MM.1S (cell line): ENCODE results near the gene SPINK5.

Source experiments
- DNase-seq: peaks from one replicate; pipeline ENCODE4 v3.0.0-alpha.2; 2015
- H2AFZ ChIP-seq: fragments of 300-600 bp; sonication (generic); 2 replicates; pipeline ENCODE4 v1.6.0; 2016; ENCODE audit warnings: antibody characterized with exemption, low read length
- H3F3A ChIP-seq: fragments of 300-600 bp; sonication (generic); 2 replicates; pipeline ENCODE4 v1.6.1; 2016; ENCODE audit warnings: mild to moderate bottlenecking, antibody characterized with exemption, low read length, moderate library complexity, mixed read lengths; ENCODE audit not compliant: insufficient read depth
- H3K27ac ChIP-seq: fragments of 300-600 bp; sonication (generic); 2 replicates; pipeline ENCODE4 v1.5.1; 2016; ENCODE audit warnings: mild to moderate bottlenecking, low read length
- H3K27me3 ChIP-seq: fragments of 300-600 bp; sonication (generic); replicated peaks from 2 replicates; pipeline ENCODE4 v1.6.0; 2016; ENCODE audit warnings: low read length; ENCODE audit not compliant: insufficient read depth
- H3K36me3 ChIP-seq: fragments of 300-600 bp; sonication (generic); replicated peaks from 2 replicates; pipeline ENCODE4 v1.6.1; 2016; ENCODE audit warnings: mild to moderate bottlenecking, low read length, mixed read lengths; ENCODE audit not compliant: insufficient read depth
- H3K4me1 ChIP-seq: fragments of 300-600 bp; sonication (generic); 2 replicates; pipeline ENCODE4 v1.6.1; 2016; ENCODE audit warnings: low read length, mixed read lengths
- H3K4me2 ChIP-seq: fragments of 300-600 bp; sonication (generic); 2 replicates; pipeline ENCODE4 v1.6.0; 2016; ENCODE audit warnings: low read depth, low read length
- H3K4me3 ChIP-seq: fragments of 300-600 bp; sonication (generic); 2 replicates; pipeline ENCODE4 v1.5.1; 2016; ENCODE audit warnings: low read length, mixed read lengths
- H3K79me2 ChIP-seq: fragments of 300-600 bp; sonication (generic); 2 replicates; pipeline ENCODE4 v1.6.1; 2016; ENCODE audit warnings: mixed run types, low read length, mixed read lengths
- H3K9ac ChIP-seq: fragments of 300-600 bp; sonication (generic); 2 replicates; pipeline ENCODE4 v1.6.1; 2016; ENCODE audit warnings: low read length, mixed read lengths
- H3K9me2 ChIP-seq: fragments of 300-600 bp; sonication (generic); replicated peaks from 2 replicates; pipeline ENCODE4 v1.6.1; 2016; ENCODE audit warnings: mild to moderate bottlenecking, low read length, mixed read lengths; ENCODE audit not compliant: insufficient read depth
- H3K9me3 ChIP-seq: fragments of 300-600 bp; sonication (generic); replicated peaks from 2 replicates; pipeline ENCODE4 v1.6.1; 2016; ENCODE audit warnings: mild to moderate bottlenecking, low read length, mixed read lengths; ENCODE audit not compliant: insufficient read depth
- H4K20me1 ChIP-seq: fragments of 300-600 bp; sonication (generic); 2 replicates; pipeline ENCODE4 v1.6.1; 2016; ENCODE audit warnings: mild to moderate bottlenecking, low read length, moderate library complexity, mixed read lengths; ENCODE audit not compliant: insufficient read depth
- CTCF ChIP-seq: fragments of 300-600 bp; sonication (generic); IDR thresholded peaks from 2 replicates; pipeline ENCODE4 v1.5.1; 2016; ENCODE audit warnings: antibody characterized with exemption, low read length, mixed read lengths
- EZH2 ChIP-seq: fragments of 300-600 bp; sonication (generic); optimal IDR thresholded peaks from 2 replicates; pipeline ENCODE3; 2017; ENCODE audit warnings: low read depth, mild to moderate bottlenecking, antibody characterized with exemption, low read length, mixed read lengths
- EZH2phosphoT487 ChIP-seq: fragments of 300-600 bp; sonication (generic); IDR thresholded peaks from 2 replicates; pipeline ENCODE4 v1.6.1; 2018; ENCODE audit warnings: antibody characterized with exemption, low read length

The SPINK5 gene

GRCh38 chr5:148063861-148064260 is at the start of gene SPINK5:
SPINK5 (plus strand) TSS chr5:148063980; CDS start chr5:148064045, 65 bp downstream.
- Histone ChIP-seq H3K9me3 (no peaks in the 10 kb centered on the region), H3K9me2 (no peaks in the 10 kb centered on the region), H2AFZ (no peak within 1 kb of the TSS), H3K4me1 (no peaks in the 10 kb centered on the region), H3K4me3 (no peak within 1 kb of the TSS), H3K27me3 (no peaks in the 10 kb centered on the region), H4K20me1 (no peaks in the 10 kb centered on the region), H3K79me2 (no peaks in the 10 kb centered on the region), H3K36me3 (no peaks in the 10 kb centered on the region), H3K9ac (no peak within 1 kb of the TSS), H3F3A (no peaks in the 10 kb centered on the region), H3K27ac (no peak within 1 kb of the TSS), H3K4me2 (no peak within 1 kb of the TSS)
- no peak for DNase-seq
- TF ChIP-seq CTCF: no peak
- TF ChIP-seq EZH2phosphoT487: no peak
- TF ChIP-seq EZH2: no peak

GRCh38 chr5:148014276-148014675 is 49.5 kb upstream of the SPINK5 start:
- H2AFZ ChIP-seq: no peak overlapping the region
- no peaks in the 10 kb centered on the region for H4K20me1 ChIP-seq
- H3F3A ChIP-seq: no peaks in the 10 kb centered on the region
- TF ChIP-seq CTCF (no peak), EZH2phosphoT487 (no peak), EZH2 (no peak)
- no peaks in the 10 kb centered on the region for H3K36me3 ChIP-seq
- peaks cover 8% of the 10 kb centered on the region for H3K4me1 ChIP-seq
- H3K9ac ChIP-seq: no peak overlapping the region
- H3K4me3 ChIP-seq: no peak overlapping the region
- H3K79me2 ChIP-seq: no peaks in the 10 kb centered on the region
- no peaks in the 10 kb centered on the region for H3K9me3 ChIP-seq
- no peak overlapping the region for H3K4me2 ChIP-seq
- no peak overlapping the region for H3K27ac ChIP-seq
- no peaks in the 10 kb centered on the region for H3K27me3 ChIP-seq
- H3K9me2 ChIP-seq: no peaks in the 10 kb centered on the region
- no peak for DNase-seq

DNA sequence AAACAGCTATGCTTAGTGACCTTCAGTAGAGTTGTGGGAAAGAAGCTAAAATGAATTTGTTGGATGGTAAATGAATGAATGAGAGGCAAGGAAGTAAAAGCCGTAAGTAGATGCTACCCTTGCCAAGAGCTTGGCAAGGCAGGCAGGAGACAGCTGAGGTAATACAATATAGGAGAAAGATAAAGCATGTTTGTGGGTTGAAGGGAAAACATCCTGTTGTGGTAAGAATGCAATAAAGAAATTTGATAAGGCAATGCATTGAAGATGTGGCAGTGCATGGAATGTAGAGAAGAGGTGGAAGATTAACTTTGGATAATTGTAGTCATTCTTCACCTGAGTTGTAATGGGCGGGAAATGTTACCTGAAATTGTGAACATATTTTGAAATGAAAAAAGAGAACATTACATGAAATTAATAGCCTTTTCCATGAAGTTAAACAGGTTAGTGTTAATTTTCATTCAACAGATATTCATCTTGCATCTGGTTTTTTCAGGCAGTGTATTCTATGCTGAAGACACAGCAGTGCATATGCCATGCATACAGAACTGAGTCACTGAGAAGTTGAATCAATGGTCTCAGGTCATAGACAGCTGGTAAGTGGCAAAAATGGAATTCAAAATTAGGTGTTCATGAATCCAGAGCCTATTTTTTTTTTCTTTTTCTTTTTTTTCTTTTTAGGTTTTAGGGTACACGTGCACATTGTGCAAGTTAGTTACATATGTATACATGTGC is 43.4 kb upstream of the SPINK5 start:
- no peak for DNase-seq
- no peaks in the 10 kb centered on the region for H3K79me2 ChIP-seq

More for the DNA sequence above, 43.4 kb upstream of the SPINK5 start:
- no peak overlapping the region for H3K9ac ChIP-seq
- H3K9me2 ChIP-seq: no peaks in the 10 kb centered on the region
- no peak overlapping the region for H3K27ac ChIP-seq
- H4K20me1 ChIP-seq: no peaks in the 10 kb centered on the region
- H3K4me2 ChIP-seq: no peak overlapping the region
- H3K4me3 ChIP-seq: no peak overlapping the region
- no peak overlapping the region for H2AFZ ChIP-seq
- no peak for TF ChIP-seq CTCF
- no peak for TF ChIP-seq EZH2
- TF ChIP-seq EZH2phosphoT487: no peak
- H3F3A ChIP-seq: no peaks in the 10 kb centered on the region
- H3K36me3 ChIP-seq: no peaks in the 10 kb centered on the region
- no peaks in the 10 kb centered on the region for H3K27me3 ChIP-seq
- H3K4me1 ChIP-seq: 0 out of 2 replicates have a peak, but pooled peaks cover 2% of the 10 kb centered on the region
- no peaks in the 10 kb centered on the region for H3K9me3 ChIP-seq
